ENCODE measurements around the gene KIF17.

Gene KIF17

GRCh38 chr1:20695515-20695914, 22.3 kb downstream of the KIF17 start:
- TF ChIP-seq, protein P1, sequence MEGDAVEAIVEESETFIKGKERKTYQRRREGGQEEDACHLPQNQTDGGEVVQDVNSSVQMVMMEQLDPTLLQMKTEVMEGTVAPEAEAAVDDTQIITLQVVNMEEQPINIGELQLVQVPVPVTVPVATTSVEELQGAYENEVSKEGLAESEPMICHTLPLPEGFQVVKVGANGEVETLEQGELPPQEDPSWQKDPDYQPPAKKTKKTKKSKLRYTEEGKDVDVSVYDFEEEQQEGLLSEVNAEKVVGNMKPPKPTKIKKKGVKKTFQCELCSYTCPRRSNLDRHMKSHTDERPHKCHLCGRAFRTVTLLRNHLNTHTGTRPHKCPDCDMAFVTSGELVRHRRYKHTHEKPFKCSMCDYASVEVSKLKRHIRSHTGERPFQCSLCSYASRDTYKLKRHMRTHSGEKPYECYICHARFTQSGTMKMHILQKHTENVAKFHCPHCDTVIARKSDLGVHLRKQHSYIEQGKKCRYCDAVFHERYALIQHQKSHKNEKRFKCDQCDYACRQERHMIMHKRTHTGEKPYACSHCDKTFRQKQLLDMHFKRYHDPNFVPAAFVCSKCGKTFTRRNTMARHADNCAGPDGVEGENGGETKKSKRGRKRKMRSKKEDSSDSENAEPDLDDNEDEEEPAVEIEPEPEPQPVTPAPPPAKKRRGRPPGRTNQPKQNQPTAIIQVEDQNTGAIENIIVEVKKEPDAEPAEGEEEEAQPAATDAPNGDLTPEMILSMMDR (IDR thresholded peaks at IDR 0.05; ENCODE audit: low read depth, low read length): no peak
- no peak overlapping the region for H3K4me3 ChIP-seq (ENCODE audit: low read depth, low read length)

GRCh38 chr1:20693623-20694022, 24.2 kb downstream of the KIF17 start:
- no peak overlapping the region for H3K4me3 ChIP-seq (ENCODE audit: low read depth, low read length)
- TF ChIP-seq, protein P1 (IDR thresholded peaks at IDR 0.05; ENCODE audit: low read depth, low read length): no peak

GRCh38 chr1:20691872-20692271, 25.9 kb downstream of the KIF17 start:
- no peak overlapping the region for H3K4me3 ChIP-seq (ENCODE audit: low read depth, low read length)
- TF ChIP-seq, protein P1 (IDR thresholded peaks at IDR 0.05; ENCODE audit: low read depth, low read length): no peak

- no peak overlapping the region for H3K4me3 ChIP-seq (ENCODE audit: low read depth, low read length)
- TF ChIP-seq, protein P1 (IDR thresholded peaks at IDR 0.05; ENCODE audit: low read depth, low read length): no peak
These were observed 28.2 kb downstream of the KIF17 start for GRCh38 chr1:20689645-20690056.

DNA sequence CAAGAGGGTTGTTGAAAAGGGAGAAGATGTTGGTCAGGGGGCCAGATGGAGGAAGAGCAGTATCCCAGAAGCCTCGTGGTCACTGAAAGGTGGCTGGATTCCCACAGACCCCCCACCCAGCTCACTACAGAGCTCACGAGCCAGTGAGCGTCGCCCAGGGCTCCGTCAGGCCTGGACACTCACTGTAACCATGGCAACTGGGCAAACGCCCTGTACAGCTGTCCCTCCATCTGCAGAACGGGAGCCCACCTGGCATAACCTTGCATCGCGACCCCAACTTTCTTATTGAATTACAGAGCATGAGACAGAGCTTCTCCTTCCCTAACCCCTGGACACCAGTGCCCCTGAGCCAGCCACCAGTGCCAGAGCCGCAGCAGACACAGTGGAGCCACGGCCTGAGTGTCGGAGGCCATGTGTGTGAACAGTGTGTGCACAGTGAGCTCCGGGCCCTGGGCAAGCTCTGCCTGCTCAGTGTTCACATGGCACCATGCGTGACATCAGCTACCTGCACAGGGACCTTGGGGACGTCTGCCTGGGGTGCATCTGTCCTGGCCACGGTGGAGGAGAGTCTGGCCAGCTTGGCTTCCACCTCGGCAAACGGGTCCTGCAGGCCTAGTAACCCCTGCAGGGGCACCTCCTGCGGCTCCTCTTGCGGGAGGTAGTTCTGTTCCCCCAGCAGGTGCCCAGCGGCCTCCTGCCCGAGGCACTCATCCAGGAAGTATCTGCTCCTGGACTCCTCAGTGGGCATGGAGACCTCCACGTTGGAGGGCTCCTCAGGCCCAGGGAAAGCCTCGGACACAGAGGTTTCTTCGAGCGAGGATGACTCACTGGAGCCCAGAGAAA, 30.7 kb downstream of the KIF17 start:
- TF ChIP-seq, protein P1 (IDR thresholded peaks at IDR 0.05; ENCODE audit: low read depth, low read length): no peak
- no peak overlapping the region for H3K4me3 ChIP-seq (ENCODE audit: low read depth, low read length)

GRCh38 chr1:20685741-20686140, 32.1 kb downstream of the KIF17 start:
- TF ChIP-seq, protein P1 (IDR thresholded peaks at IDR 0.05; ENCODE audit: low read depth, low read length): no peak
- no peak overlapping the region for H3K4me3 ChIP-seq (ENCODE audit: low read depth, low read length)

DNA sequence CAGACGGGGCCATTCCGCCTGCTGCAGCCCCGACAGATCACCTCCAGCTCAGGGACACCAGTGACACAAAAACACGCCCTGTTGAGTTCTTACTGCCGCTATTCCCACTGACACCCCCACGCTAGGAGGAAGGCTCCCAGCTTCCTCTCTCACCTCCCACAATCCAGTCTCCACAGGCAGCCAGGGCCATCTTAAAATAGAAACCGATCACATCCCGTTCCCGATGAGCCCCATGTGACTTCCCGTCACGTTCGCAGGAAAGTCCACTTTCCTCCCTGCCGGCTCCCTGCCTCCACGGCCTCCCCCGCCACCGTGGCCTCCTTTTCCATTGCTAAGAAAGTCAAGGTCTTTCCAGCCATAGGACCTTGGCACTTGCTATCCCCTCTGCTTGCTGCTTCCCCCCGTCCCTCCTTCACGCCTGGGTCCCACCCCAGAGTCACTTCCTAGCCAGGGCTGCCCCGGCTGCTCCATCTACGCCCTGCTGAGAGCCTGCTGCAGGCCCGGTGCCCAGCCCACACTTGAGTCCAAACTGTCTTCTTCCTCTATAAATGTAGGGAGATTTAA, 32.6 kb downstream of the KIF17 start:
- no peak overlapping the region for H3K4me3 ChIP-seq (ENCODE audit: low read depth, low read length)
- TF ChIP-seq, protein P1 (IDR thresholded peaks at IDR 0.05; ENCODE audit: low read depth, low read length): no peak
